ENCODE data around the gene FAU.

- TF ChIP-seq ZNF274 (IDR thresholded peaks at IDR 0.05; ENCODE audit: low read depth, low read length) = no peak
- no peak for TF ChIP-seq SUZ12 (IDR thresholded peaks at IDR 0.05; ENCODE audit: extremely low read depth, insufficient read depth, insufficient read length)
- no peak for TF ChIP-seq YY1 (IDR thresholded peaks at IDR 0.05; ENCODE audit: insufficient read depth, insufficient read length)
Observed at GRCh38 chr11:65120831-65121230, 1.1 kb downstream of the FAU start.
